Right forelimb (tissue), 1 donor: ENCODE results near the gene HSD17B12.

Source experiments
- DNase-seq: peaks from one replicate; pipeline ENCODE4 v3.0.0-alpha.2; 2018

Gene HSD17B12

DNA sequence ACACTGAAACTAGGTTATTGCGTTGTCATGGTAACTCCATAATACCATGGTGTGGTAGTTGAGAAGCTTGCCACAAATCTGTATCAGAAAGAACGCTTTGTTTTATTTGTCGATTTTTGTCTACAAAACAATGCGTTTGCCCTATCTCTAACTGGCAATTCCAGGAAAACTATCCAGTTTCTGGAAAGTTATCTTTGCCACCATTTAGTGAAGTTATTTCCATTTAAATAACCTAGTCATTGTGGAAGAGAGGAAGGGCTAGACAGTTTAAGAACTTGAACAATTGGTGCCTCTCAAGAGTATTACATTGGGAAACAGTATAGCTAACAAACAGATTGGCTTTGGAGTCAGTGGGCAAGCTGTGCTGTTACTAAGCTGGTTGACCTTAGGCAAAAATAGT is 7.9 kb downstream of the HSD17B12 start:
- no peak for DNase-seq

DNA sequence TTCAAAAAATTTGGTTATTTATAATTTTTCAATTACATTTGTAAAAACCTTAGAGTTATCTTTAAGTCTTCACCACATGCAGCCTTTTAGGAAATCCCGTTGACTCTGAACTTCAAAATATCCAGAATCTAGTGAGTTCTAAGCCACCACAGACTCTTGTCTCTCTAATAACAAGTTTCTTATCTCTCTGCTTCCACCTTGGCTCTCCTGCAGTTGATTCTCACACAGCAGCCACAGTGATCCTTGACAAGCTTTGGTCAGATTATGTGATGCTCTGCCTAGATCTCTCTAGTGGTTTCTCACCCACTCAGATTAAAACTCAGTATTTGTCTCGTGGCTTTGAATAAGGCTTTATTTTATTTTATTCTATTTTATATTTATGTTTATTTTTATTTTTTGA is 8.6 kb downstream of the HSD17B12 start:
- no peak for DNase-seq

- DNase-seq = no peak
These were observed 10.6 kb downstream of the HSD17B12 start for GRCh38 chr11:43690929-43691725.

GRCh38 chr11:43691806-43692205 is 11.3 kb downstream of the HSD17B12 start:
- DNase-seq = no peak

DNA sequence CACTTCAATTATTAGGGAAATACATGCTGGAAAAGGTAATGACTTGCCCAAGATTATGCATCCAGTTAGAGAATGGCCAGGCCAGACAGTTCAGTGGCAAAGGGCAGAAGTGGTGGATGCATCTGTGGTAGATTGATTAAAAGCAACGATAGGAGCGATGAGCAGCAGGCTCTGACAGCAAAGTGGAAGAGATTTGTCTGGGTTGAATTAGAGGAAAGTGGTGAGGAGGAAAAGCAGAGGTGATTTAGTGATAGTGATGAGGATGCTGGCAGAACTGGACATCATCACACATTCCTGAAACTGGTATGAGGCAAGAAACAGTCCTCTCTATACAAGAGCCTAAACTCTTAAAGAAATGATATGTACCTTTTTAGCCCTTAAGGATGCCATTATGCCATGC is 12.5 kb downstream of the HSD17B12 start:
- DNase-seq = no peak

DNA sequence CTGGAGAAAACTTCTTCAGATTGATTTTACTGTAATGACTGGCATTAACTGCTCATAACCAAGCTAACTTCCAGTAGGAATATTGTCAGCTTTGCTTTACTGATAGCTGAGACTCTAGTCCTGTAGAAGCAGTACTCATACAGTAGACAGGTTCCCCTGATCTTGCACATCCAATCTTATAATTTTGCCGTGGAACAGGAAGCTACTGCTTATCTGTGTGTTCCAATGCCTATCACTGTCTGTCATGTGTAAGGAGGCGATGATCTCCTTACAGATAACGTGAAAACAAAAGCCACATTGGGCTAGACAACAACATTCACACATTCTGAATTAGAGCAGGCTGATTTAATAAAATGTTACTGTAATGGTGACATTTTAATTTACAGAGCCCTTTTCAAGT is 13.2 kb downstream of the HSD17B12 start:
- DNase-seq = no peak

- DNase-seq = no peak
These were observed 13.9 kb downstream of the HSD17B12 start for GRCh38 chr11:43694477-43694876.

GRCh38 chr11:43697679-43698078 is 17.1 kb downstream of the HSD17B12 start:
- no peak for DNase-seq

GRCh38 chr11:43699870-43700269 is 19.3 kb downstream of the HSD17B12 start:
- no peak for DNase-seq

GRCh38 chr11:43706631-43707030 is 26.1 kb downstream of the HSD17B12 start:
- DNase-seq = no peak

DNA sequence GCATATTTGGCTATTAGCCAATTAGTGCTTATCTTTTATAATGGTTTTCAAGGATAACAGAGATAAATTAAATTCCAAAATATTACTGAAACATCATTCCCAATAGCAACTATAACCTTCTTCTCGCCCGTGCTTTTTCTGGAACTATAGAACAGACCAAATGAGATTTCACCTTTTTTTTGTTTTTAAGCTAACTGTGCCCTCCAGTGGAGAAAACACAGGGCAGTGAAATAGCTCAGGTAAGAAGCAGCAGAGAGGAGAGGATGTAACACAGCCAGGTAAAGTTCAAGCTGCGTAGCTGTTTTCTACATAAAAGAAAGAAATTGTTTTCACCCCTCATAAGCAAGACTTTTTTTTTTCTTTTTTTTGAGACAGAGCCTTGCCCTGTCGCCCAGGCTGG is 28.2 kb downstream of the HSD17B12 start:
- DNase-seq = no peak

DNA sequence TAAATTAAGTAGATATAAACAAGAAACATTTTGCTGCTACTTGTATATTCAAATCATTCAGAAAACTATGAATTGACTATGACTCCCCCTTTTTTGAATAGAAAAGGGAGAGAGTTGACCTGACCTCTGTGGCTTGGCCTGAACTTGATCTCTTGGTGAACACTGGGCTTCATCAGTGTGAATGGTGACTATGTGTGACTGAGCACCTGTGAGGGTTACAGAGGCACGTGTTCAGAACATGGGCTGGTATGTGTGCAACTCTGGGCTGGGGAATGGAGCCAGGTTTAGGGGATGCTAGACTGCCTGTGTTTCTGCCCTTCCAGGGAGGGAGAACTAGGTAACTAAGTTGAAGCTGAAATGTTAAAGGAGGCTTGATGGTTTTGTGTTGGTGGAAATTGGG is 29.2 kb downstream of the HSD17B12 start:
- no peak for DNase-seq

DNA sequence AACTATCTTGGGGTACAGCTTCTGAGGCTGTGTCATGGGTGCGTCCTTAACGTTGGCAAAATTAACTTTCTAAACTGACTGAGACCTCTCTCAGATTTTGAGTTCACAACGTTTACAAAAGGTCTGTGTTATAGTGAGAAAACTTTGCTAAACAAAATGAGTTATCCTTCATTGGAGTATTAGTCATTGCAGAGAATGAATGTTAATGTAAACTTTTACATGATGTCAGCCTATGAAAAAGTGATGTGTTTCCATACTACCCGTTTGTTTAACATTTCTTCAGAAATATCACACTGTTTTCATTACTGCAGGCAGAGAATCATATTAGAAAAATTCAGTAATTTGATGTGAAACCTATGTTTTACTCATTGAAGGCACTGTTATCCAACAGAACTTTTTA is 32.1 kb downstream of the HSD17B12 start:
- DNase-seq = no peak

DNA sequence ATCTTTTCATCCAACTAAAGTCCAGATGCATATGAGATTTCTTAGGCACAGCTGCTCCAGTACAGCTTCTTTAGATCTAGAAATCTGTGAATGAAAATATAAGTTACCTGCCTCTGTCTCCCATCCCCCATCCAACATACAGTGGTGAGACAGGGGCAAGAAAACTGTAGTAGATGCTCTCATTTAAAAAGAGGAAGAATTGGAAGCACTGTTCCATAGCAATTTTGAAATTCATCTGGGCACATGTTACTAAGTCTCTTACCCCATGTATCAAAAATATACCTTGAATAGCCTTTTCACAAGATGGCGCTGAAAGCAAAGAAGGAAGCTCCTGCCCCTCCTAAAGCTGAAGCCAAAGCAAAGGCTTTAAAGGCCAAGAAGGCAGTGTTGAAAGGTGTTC is 37.8 kb downstream of the HSD17B12 start:
- DNase-seq = no peak

DNA sequence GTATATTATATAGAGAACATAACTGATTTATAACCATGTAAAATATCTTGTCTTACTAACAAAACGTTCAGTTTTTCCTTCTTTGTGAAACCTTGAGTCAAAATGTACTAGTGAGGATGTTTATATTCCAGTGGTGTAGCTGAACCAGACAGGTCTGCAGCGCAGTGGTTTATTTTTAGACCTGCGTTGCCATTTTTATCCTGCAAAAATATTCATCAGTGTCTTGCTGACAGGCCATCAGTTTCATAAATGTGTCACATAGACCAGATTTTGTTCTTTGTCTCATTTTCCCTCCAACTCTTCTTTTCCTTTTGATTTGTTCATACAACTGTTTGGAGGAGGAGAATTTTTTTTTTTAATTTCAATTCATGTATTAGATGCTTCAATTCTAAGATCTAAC is 43.1 kb downstream of the HSD17B12 start:
- no peak for DNase-seq

- no peak for DNase-seq
These were observed 51.7 kb downstream of the HSD17B12 start for GRCh38 chr11:43732225-43732624.

- DNase-seq = no peak
These were observed 53.7 kb downstream of the HSD17B12 start for GRCh38 chr11:43734256-43734655.

DNA sequence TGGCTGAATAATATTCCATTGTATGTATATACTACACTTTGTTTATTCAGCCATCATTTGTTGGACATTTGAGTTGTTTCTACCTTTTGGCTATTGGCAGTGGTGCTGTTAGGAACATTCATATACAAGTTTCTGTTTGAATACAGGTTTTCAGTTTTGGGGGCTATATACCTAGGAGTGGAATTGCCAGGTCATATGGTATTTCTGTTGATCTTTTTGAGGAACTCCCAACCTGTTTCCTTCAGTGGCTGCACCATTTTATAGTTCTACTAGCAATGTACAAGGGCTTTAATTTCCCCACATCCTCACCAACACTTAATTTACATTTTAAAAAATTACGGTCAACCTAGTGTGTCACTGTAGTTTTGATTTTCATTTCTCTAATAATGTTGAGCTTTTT is 54.6 kb downstream of the HSD17B12 start:
- DNase-seq = no peak

DNA sequence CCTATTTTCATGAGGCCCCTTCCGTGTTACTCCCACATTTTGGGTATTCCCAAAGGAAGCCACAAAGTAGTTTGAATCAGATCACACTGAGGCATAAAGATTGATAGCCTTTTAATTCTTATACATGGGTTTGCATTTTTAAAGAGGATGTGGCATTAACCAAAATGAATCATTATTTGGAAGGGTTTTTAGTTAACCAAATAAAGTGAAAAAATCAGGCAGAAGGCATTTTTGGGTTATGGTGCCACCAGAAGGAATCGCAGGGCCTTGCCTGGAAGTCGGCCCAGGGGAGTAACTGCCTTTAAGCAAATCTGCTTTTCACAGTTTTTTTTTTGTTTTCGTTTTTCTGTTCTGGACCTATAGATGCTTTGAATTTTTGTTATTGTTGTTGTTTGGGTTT is 55.4 kb downstream of the HSD17B12 start:
- no peak for DNase-seq

- DNase-seq = no peak
These were observed 56.1 kb downstream of the HSD17B12 start for GRCh38 chr11:43736502-43737200.

DNA sequence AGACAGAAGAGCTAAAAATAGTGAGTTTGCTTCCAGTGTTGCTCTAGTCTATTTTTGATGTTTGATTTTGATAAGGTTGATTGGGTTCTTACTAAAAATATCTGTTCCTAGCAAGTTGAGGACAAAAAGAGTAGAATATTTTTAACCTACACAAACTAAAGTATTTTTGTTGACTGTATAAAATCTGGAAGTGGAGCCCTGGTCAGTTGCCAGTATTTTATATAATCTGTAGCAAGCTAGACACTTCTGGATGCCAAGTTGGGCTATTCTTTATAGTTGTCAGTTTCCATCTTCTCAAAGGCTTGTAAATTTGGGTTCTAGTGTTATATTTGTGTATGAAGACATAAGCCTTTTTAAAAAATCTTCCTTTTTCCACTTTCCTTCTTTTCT is 56.7 kb downstream of the HSD17B12 start:
- no peak for DNase-seq

DNA sequence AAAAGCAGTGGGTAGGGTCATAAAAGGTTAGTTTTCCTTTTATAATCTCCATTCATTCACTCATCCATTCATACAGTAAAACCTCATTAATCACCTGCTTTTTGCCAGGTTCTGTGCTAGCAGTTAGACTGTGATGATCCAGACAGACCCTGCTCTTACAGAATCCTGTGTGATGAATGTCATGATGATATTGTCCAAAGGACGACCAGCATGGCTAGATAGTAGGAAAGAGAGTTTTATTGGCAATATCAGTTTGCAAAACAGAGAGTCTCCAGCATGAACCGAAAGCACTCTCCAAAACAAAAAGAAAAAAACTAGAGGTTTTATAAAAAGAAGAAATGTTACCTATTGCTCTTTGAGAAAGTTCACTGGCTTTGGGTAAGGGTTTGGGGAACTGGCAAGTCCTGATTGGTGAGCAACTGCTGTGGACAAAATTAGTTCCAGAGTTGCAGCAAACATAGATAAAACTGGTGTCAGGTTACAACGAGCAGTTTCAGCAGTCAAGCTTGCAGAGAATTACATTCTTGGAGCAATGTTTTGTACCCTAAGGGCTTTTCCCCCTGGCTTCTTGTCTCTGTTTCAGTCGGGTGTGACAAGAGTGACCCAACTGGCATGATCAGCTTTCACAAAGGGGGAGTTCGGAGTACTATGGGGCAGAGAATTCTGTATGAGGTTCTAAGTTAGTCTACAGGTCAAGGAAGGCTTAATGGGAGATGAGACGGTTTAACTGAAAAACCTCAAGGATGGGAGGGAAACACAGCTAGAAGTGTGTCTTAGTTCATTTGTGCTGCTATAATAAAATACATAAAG is 58.3 kb downstream of the HSD17B12 start:
- no peak for DNase-seq

GRCh38 chr11:43746670-43747069 is 66.1 kb downstream of the HSD17B12 start:
- DNase-seq = no peak
